Measurements from ENCODE around the gene PPIP5K2. TPM values are rescaled to one million over a fixed set of nuclear protein-coding genes. Genes with fewer than 3 reads are reported as not detected.

The PPIP5K2 gene
- total and polyA plus RNA-seq, 4 donors = 9.7 to 38.6 (median 27.4) TPM

GRCh38 chr5:103111468-103111867, 8.6 kb upstream of the PPIP5K2 start:
- Histone ChIP-seq H3K4me1 (ENCODE audit: control insufficient read depth in 4 of 4, insufficient read depth in 4 of 4, low read length in 3 of 4) (peaks cover 0 to 2% (median 0%) of the 10 kb centered on the region in 4 donors), H3K27ac (ENCODE audit: low read depth in 1 of 2, low read length in 2 of 2) (no peak overlapping the region), H3K27me3 (ENCODE audit: control insufficient read depth in 4 of 4, insufficient read depth in 4 of 4, low read length in 3 of 4) (no peaks in the 10 kb centered on the region), H3K4me3 (ENCODE audit: low read depth in 1 of 3, low read length in 3 of 3) (no peak overlapping the region), H3K9ac (ENCODE audit: low read depth in 1 of 2, low read length in 2 of 2) (no peak overlapping the region), H3K9me3 (ENCODE audit: control insufficient read depth in 4 of 4, low read length in 3 of 4) (no peaks in the 10 kb centered on the region), H3K36me3 (ENCODE audit: control insufficient read depth in 4 of 4, insufficient read depth in 3 of 4, low read depth in 1 of 4, low read length in 3 of 4) (peaks cover 0 to 3% (median 0%) of the 10 kb centered on the region in 4 donors)
- no peak for DNase-seq (ENCODE audit: low spot score)
- TF ChIP-seq RXRA (IDR thresholded peaks at IDR 0.05) = no peak
- TF ChIP-seq YY1 (IDR thresholded peaks at IDR 0.05) = no peak
- no peak for TF ChIP-seq NR2F2 (IDR thresholded peaks at IDR 0.05)
- TF ChIP-seq SP1 (IDR thresholded peaks at IDR 0.05) = no peak
- TF ChIP-seq, protein P1, sequence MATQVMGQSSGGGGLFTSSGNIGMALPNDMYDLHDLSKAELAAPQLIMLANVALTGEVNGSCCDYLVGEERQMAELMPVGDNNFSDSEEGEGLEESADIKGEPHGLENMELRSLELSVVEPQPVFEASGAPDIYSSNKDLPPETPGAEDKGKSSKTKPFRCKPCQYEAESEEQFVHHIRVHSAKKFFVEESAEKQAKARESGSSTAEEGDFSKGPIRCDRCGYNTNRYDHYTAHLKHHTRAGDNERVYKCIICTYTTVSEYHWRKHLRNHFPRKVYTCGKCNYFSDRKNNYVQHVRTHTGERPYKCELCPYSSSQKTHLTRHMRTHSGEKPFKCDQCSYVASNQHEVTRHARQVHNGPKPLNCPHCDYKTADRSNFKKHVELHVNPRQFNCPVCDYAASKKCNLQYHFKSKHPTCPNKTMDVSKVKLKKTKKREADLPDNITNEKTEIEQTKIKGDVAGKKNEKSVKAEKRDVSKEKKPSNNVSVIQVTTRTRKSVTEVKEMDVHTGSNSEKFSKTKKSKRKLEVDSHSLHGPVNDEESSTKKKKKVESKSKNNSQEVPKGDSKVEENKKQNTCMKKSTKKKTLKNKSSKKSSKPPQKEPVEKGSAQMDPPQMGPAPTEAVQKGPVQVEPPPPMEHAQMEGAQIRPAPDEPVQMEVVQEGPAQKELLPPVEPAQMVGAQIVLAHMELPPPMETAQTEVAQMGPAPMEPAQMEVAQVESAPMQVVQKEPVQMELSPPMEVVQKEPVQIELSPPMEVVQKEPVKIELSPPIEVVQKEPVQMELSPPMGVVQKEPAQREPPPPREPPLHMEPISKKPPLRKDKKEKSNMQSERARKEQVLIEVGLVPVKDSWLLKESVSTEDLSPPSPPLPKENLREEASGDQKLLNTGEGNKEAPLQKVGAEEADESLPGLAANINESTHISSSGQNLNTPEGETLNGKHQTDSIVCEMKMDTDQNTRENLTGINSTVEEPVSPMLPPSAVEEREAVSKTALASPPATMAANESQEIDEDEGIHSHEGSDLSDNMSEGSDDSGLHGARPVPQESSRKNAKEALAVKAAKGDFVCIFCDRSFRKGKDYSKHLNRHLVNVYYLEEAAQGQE (IDR thresholded peaks at IDR 0.05) = no peak
- TF ChIP-seq ZBTB33 (IDR thresholded peaks at IDR 0.05) = no peak
- no peak for TF ChIP-seq EGR1 (IDR thresholded peaks at IDR 0.05; ENCODE audit: low read depth in 2 of 2)
- TF ChIP-seq HNF4G (IDR thresholded peaks at IDR 0.05) = no peak
- no peak for TF ChIP-seq JUND (IDR thresholded peaks at IDR 0.05)
- WGBS = 79% methylated on average over 2 of the region's 2 CpGs

DNA sequence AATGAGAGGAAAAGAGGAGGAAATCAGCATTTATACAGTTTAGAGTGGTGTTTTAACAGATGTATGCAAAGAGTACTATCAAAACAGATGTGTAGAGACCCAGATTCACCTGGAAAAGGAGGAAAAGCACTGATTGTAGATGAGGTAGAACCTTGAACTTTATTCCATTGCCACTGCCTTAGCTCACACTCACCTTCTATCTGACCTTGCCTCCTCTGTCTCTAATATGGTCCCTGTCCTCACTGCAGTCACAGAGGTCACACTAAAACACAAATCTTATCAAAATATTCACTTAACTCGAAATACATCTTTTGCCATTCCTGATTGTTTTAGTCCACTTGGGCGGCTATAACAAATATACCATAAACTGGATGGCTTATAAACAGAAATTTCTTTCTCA, 7.2 kb upstream of the PPIP5K2 start:
- Histone ChIP-seq H3K27me3 (ENCODE audit: control insufficient read depth in 4 of 4, insufficient read depth in 4 of 4, low read length in 3 of 4) (no peaks in the 10 kb centered on the region), H3K9me3 (ENCODE audit: control insufficient read depth in 4 of 4, low read length in 3 of 4) (no peaks in the 10 kb centered on the region), H3K9ac (ENCODE audit: low read depth in 1 of 2, low read length in 2 of 2) (no peak overlapping the region), H3K4me3 (ENCODE audit: low read depth in 1 of 3, low read length in 3 of 3) (no peak overlapping the region), H3K4me1 (ENCODE audit: control insufficient read depth in 4 of 4, insufficient read depth in 4 of 4, low read length in 3 of 4) (peaks cover 0 to 2% (median 0%) of the 10 kb centered on the region in 4 donors), H3K27ac (ENCODE audit: low read depth in 1 of 2, low read length in 2 of 2) (no peak overlapping the region), H3K36me3 (ENCODE audit: control insufficient read depth in 4 of 4, insufficient read depth in 3 of 4, low read depth in 1 of 4, low read length in 3 of 4) (no peaks in the 10 kb centered on the region)
- 92% methylated on average over 2 of the region's 2 CpGs for WGBS
- TF ChIP-seq NR2F2 (IDR thresholded peaks at IDR 0.05) (no peak), HNF4G (IDR thresholded peaks at IDR 0.05) (no peak), YY1 (IDR thresholded peaks at IDR 0.05) (no peak), GABPA (IDR thresholded peaks at IDR 0.05 in 1 of 2, conservative IDR thresholded peaks at IDR 0.05 in 1 of 2) (no peak), RXRA (IDR thresholded peaks at IDR 0.05) (no peak), MAX (IDR thresholded peaks at IDR 0.05) (no peak), FOXA1 (IDR thresholded peaks at IDR 0.05) (no peak), RAD21 (IDR thresholded peaks at IDR 0.05) (no peak), HNF4A (conservative IDR thresholded peaks at IDR 0.05) (no peak), TAF1 (conservative IDR thresholded peaks at IDR 0.05) (no peak), EGR1 (IDR thresholded peaks at IDR 0.05; ENCODE audit: low read depth in 2 of 2) (no peak), ZBTB33 (IDR thresholded peaks at IDR 0.05) (no peak), SP1 (IDR thresholded peaks at IDR 0.05) (no peak), FOXA2 (IDR thresholded peaks at IDR 0.05) (no peak), JUND (IDR thresholded peaks at IDR 0.05) (no peak)
- TF ChIP-seq, protein P2, sequence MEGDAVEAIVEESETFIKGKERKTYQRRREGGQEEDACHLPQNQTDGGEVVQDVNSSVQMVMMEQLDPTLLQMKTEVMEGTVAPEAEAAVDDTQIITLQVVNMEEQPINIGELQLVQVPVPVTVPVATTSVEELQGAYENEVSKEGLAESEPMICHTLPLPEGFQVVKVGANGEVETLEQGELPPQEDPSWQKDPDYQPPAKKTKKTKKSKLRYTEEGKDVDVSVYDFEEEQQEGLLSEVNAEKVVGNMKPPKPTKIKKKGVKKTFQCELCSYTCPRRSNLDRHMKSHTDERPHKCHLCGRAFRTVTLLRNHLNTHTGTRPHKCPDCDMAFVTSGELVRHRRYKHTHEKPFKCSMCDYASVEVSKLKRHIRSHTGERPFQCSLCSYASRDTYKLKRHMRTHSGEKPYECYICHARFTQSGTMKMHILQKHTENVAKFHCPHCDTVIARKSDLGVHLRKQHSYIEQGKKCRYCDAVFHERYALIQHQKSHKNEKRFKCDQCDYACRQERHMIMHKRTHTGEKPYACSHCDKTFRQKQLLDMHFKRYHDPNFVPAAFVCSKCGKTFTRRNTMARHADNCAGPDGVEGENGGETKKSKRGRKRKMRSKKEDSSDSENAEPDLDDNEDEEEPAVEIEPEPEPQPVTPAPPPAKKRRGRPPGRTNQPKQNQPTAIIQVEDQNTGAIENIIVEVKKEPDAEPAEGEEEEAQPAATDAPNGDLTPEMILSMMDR (IDR thresholded peaks at IDR 0.05; ENCODE audit: low read depth, low read length, missing input control) = no peak
- TF ChIP-seq, protein P1 (IDR thresholded peaks at IDR 0.05) = no peak
- TF ChIP-seq, protein P3, sequence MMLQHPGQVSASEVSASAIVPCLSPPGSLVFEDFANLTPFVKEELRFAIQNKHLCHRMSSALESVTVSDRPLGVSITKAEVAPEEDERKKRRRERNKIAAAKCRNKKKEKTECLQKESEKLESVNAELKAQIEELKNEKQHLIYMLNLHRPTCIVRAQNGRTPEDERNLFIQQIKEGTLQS (IDR thresholded peaks at IDR 0.05) = no peak
- no peak for DNase-seq (ENCODE audit: low spot score)

Data from liver (tissue), 9 donors.